A549 (cell line): ENCODE results near the gene OR7G3. TPM values are rescaled to one million over a fixed set of nuclear protein-coding genes. Genes with fewer than 3 reads are reported as not detected.

Experiments
- ATAC-seq, 2 experiments: fragments of 200-7000 bp in 1 of 2; fragments of >200 bp in 1 of 2; cut with Nextera tagmentation in 1 of 2; cut with Tn5 transposase in 1 of 2; 3 replicates each; pipeline versions ENCODE4 v1.8.0 to v1.9.1; 2018 to 2020; ENCODE audit warnings: mild to moderate bottlenecking in 1 of 2, moderate library complexity in 1 of 2
- CTCF ChIA-PET: fragments of 300-600 bp; sonication (Branson Sonifier 250); formaldehyde crosslinking; extraction: SDS; loops from one replicate; lab custom pipeline; 2021; ENCODE audit warnings: antibody characterized with exemption, inconsistent platforms; lab: Yijun Ruan, JAX
- POLR2A ChIA-PET: fragments of 350-600 bp; formaldehyde crosslinking; extraction: SDS; loops from one replicate; lab custom pipeline; 2021; ENCODE audit warnings: antibody characterized with exemption, inconsistent platforms; lab: Yijun Ruan, JAX
- DNase-seq, 2 experiments: peaks; one replicate each; pipeline versions ENCODE4 v3.0.0 to v3.0.0-alpha.2; 2011 to 2016; ENCODE audit warnings: low read depth in 1 of 2, low spot score in 1 of 2
- FAIRE-seq: peaks from 2 replicates; lab custom pipeline; 2011; peaks lifted over from hg19 to GRCh38; lab: Jason Lieb, UNC
- H3K27ac ChIP-seq, 2 experiments: fragments of >200 bp; sonication (Bioruptor Twin); formaldehyde crosslinking; 3 replicates each; pipeline ENCODE4 v1.5.1; 2016 to 2017
- H3K4me1 ChIP-seq: fragments of >200 bp; sonication (Bioruptor Twin); formaldehyde crosslinking; 3 replicates; pipeline ENCODE4 v1.6.1; 2016
- H3K4me2 ChIP-seq: fragments of >200 bp; sonication (Bioruptor Twin); formaldehyde crosslinking; 3 replicates; pipeline ENCODE4 v1.6.1; 2016
- H3K4me3 ChIP-seq: fragments of >200 bp; sonication (Bioruptor Twin); formaldehyde crosslinking; 3 replicates; pipeline ENCODE4 v1.5.1; 2016
- H3K9me3 ChIP-seq: fragments of >200 bp; sonication (Bioruptor Twin); formaldehyde crosslinking; 3 replicates; pipeline ENCODE4 v1.6.1; 2016
- CBX2 ChIP-seq: fragments of 200-600 bp; sonication (generic); IDR thresholded peaks from 2 replicates; pipeline ENCODE4 v1.6.1; 2016; ENCODE audit warnings: low read depth, mild to moderate bottlenecking, borderline replicate concordance
- CEBPB ChIP-seq, 2 experiments: fragments of >200 bp in 1 of 2; sonication (Bioruptor Twin) in 1 of 2; formaldehyde crosslinking in 1 of 2; IDR thresholded peaks; 2 replicates each; pipeline ENCODE4 v1.6.1; 2012 to 2016
- CHD4 ChIP-seq: fragments of 200-600 bp; sonication (generic); IDR thresholded peaks from 2 replicates; pipeline ENCODE4 v1.6.1; 2016; ENCODE audit warnings: antibody characterized with exemption, mild to moderate bottlenecking, borderline replicate concordance
- FOSL2 ChIP-seq, 2 experiments: fragments of 450-650 bp in 1 of 2; fragments of >200 bp in 1 of 2; sonication (Bioruptor Twin) in 1 of 2; formaldehyde crosslinking; IDR thresholded peaks; 2 replicates each; pipeline versions ENCODE4 v1.5.0 to v1.6.1; 2016 to 2020; ENCODE audit warnings: mild to moderate bottlenecking in 1 of 2, moderate library complexity in 1 of 2
- GATA3 ChIP-seq: IDR thresholded peaks from 2 replicates; pipeline ENCODE4 v1.6.1; 2012; ENCODE audit warnings: borderline replicate concordance
- HDAC2 ChIP-seq: fragments of 200-600 bp; sonication (generic); IDR thresholded peaks from 2 replicates; pipeline ENCODE4 v1.6.1; 2016
- HEYL ChIP-seq: fragments of 250-450 bp; sonication (Bioruptor Pico); IDR thresholded peaks from 2 replicates; pipeline ENCODE4 v1.8.0; 2021; ENCODE audit warnings: mild to moderate bottlenecking, moderate library complexity
- HOXB13 ChIP-seq: fragments of 250-450 bp; sonication (Bioruptor Pico); IDR thresholded peaks from 2 replicates; pipeline ENCODE4 v1.5.0; 2020; ENCODE audit warnings: low read depth, mild to moderate bottlenecking, moderate library complexity
- KDM1A ChIP-seq: fragments of 200-600 bp; sonication (generic); IDR thresholded peaks from 2 replicates; pipeline ENCODE4 v1.6.1; 2016; ENCODE audit warnings: low read depth, mild to moderate bottlenecking
- KDM5A ChIP-seq: fragments of 200-600 bp; sonication (generic); IDR thresholded peaks from 2 replicates; pipeline ENCODE4 v1.6.1; 2016; ENCODE audit warnings: antibody characterized with exemption, mild to moderate bottlenecking
- MAZ ChIP-seq: fragments of 150-350 bp; IDR thresholded peaks from 2 replicates; pipeline ENCODE4 v1.6.1; 2014; ENCODE audit warnings: antibody characterized with exemption, low read depth, low read length, borderline replicate concordance
- MYC ChIP-seq: IDR thresholded peaks from 2 replicates; pipeline ENCODE4 v1.6.1; 2012; ENCODE audit warnings: mild to moderate bottlenecking, inconsistent platforms, low read length, improper control_type of control experiment, borderline replicate concordance
- NFE2L2 ChIP-seq: fragments of 150-350 bp; conservative IDR thresholded peaks from 2 replicates; pipeline ENCODE4 v1.6.1; 2014; ENCODE audit warnings: low read length
- NPAS2 ChIP-seq: fragments of 250-450 bp; sonication (Bioruptor Pico); IDR thresholded peaks from 2 replicates; pipeline ENCODE4 v1.8.0; 2022; ENCODE audit warnings: mild to moderate bottlenecking, moderate library complexity, borderline replicate concordance
- POLR2A ChIP-seq: IDR thresholded peaks from 2 replicates; pipeline ENCODE4 v1.6.1; 2012; ENCODE audit warnings: mild to moderate bottlenecking, low read length
- RAD21 ChIP-seq, 2 experiments: fragments of >200 bp in 1 of 2; sonication (Bioruptor Twin) in 1 of 2; formaldehyde crosslinking in 1 of 2; IDR thresholded peaks in 1 of 2; conservative IDR thresholded peaks in 1 of 2; 2 replicates in 1 of 2; 3 replicates in 1 of 2; pipeline ENCODE4 v1.6.1; 2012 to 2018; ENCODE audit warnings: inconsistent platforms in 1 of 2
- RARB ChIP-seq: fragments of 250-450 bp; sonication (Bioruptor Pico); IDR thresholded peaks from 2 replicates; pipeline ENCODE4 v1.8.0; 2021; ENCODE audit warnings: mild to moderate bottlenecking, moderate library complexity
- RCOR1 ChIP-seq: fragments of 150-350 bp; IDR thresholded peaks from 2 replicates; pipeline ENCODE4 v1.6.1; 2014; ENCODE audit warnings: antibody characterized with exemption, low read length, low read depth
- RFX5 ChIP-seq: fragments of 450-650 bp; IDR thresholded peaks from 2 replicates; pipeline ENCODE4 v1.7.1; 2014; ENCODE audit warnings: antibody characterized with exemption, mild to moderate bottlenecking, moderate library complexity
- RNF2 ChIP-seq: fragments of 200-600 bp; sonication (generic); IDR thresholded peaks from 2 replicates; pipeline ENCODE4 v1.6.1; 2016; ENCODE audit warnings: low read depth, mild to moderate bottlenecking, antibody characterized with exemption, moderate library complexity, borderline replicate concordance
- TP53 ChIP-seq: fragments of 250-450 bp; sonication (Bioruptor Pico); IDR thresholded peaks from 2 replicates; pipeline ENCODE4 v1.5.0; 2021; ENCODE audit warnings: mild to moderate bottlenecking, moderate library complexity
- ZC3H11A ChIP-seq: fragments of 450-650 bp; IDR thresholded peaks from 2 replicates; pipeline ENCODE4 v1.6.1; 2014; ENCODE audit warnings: antibody characterized with exemption, mild to moderate bottlenecking
- ZNF302 ChIP-seq: fragments of 250-450 bp; sonication (Bioruptor Pico); IDR thresholded peaks from 2 replicates; pipeline ENCODE4 v1.9.0; 2021; ENCODE audit warnings: inconsistent platforms, mild to moderate bottlenecking, moderate library complexity
- ZSCAN20 ChIP-seq: fragments of 250-450 bp; sonication (Bioruptor Pico); IDR thresholded peaks from 2 replicates; pipeline ENCODE4 v1.8.0; 2022; ENCODE audit warnings: mild to moderate bottlenecking, moderate library complexity
- WGBS: methylation state at CpG from one replicate; pipeline ENCODE4 v1.1.6; 2017; ENCODE audit errors: missing lambda C conversion rate; 5-methylcytosine and 5-hydroxymethylcytosine counted together
- polyA plus RNA-seq, 4 experiments: library from polyadenylated mRNA; depleted of rRNA in 3 of 4; stranded (reverse); fragments of >200 nt; fragmentation: RNase III in 1 of 4; extraction: RNeasy Plus Mini Kit Qiagen cat#74134 plus additional on column Dnase treatment in 1 of 4; gene quantifications; 2 replicates in 3 of 4; 3 replicates in 1 of 4; pipeline ENCODE4 v1.2.3, GENCODE V29; 2011 to 2017
- TF ChIP-seq, protein P1 (sequence below): fragments of 150-350 bp; IDR thresholded peaks from 2 replicates; pipeline ENCODE4 v1.6.1; 2014; ENCODE audit warnings: low read depth, mild to moderate bottlenecking, low read length
- TF ChIP-seq, protein P2 (sequence below): IDR thresholded peaks from 2 replicates; pipeline ENCODE4 v1.6.1; 2012
- TF ChIP-seq, protein P3 (sequence below): fragments of 450-650 bp; IDR thresholded peaks from 2 replicates; pipeline ENCODE4 v1.6.1; 2014; ENCODE audit warnings: antibody characterized with exemption
- TF ChIP-seq, protein P4 (sequence below): fragments of 250-450 bp; sonication (Bioruptor Pico); IDR thresholded peaks from 2 replicates; pipeline ENCODE4 v1.5.0; 2020; ENCODE audit warnings: low read depth, mild to moderate bottlenecking, moderate library complexity

OR7G3 gene
- polyA plus RNA-seq, 2 of the 4 experiments (the other 2 are of a cell fraction), result not detected

DNA sequence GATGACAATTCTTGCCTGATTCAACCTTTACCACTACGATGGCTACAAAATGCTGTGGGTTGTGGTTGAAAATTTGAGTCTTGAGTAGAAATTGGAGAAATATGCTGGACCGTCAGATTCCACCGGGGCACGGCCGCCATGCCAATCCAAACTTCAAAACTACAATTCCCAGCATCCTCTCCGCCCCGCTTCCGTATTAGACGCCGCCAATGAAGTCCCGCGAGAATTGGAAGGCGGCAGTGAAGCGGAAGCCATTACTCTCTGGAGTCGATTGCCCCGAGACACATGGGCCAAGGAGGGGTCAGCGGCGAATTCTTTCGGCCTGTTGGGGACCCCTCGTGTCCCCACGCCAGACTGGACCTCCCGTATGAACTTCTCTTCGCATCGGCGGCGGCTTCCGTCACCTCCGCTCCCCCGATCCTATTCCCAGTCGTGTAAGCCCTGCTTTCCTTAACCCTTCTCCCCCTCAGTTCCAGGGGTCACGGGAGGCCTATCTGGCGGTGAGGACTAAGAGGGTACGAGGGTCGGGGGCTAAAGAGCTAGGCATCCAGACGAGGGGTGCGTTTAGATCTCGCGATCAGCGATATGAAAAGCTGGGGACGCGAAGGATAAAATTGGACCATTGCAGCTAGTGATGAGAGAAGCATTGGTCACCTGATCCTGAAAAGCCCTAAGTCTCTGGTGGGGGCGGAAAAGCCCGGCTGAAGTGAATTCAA, 13.6 kb upstream of the OR7G3 start, which contains the start of gene ZNF317 (continued):
- TF ChIP-seq HEYL (CRISPR knock-in tag) (no peak), TP53 (CRISPR knock-in tag) (no peak), MAZ (no peak), CHD4 (no peak), GATA3 (peak; percentile 45; the same call in 1 of the 2 replicates), ZNF302 (CRISPR knock-in tag) (no peak), HOXB13 (CRISPR knock-in tag) (no peak), RFX5 (no peak), CBX2 (no peak), POLR2A (peak; percentile 56), HDAC2 (no peak), NFE2L2 (no peak), RNF2 (no peak), NPAS2 (no peak), RAD21 (conservative IDR thresholded peaks at IDR 0.05 in 1 of 2, IDR thresholded peaks at IDR 0.05 in 1 of 2) (no peak), KDM5A (peak; percentile 27; the same call in 1 of the 2 replicates), ZSCAN20 (no peak)
- TF ChIP-seq, protein P1, sequence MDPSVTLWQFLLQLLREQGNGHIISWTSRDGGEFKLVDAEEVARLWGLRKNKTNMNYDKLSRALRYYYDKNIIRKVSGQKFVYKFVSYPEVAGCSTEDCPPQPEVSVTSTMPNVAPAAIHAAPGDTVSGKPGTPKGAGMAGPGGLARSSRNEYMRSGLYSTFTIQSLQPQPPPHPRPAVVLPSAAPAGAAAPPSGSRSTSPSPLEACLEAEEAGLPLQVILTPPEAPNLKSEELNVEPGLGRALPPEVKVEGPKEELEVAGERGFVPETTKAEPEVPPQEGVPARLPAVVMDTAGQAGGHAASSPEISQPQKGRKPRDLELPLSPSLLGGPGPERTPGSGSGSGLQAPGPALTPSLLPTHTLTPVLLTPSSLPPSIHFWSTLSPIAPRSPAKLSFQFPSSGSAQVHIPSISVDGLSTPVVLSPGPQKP, result no peak
- TF ChIP-seq, protein P2, sequence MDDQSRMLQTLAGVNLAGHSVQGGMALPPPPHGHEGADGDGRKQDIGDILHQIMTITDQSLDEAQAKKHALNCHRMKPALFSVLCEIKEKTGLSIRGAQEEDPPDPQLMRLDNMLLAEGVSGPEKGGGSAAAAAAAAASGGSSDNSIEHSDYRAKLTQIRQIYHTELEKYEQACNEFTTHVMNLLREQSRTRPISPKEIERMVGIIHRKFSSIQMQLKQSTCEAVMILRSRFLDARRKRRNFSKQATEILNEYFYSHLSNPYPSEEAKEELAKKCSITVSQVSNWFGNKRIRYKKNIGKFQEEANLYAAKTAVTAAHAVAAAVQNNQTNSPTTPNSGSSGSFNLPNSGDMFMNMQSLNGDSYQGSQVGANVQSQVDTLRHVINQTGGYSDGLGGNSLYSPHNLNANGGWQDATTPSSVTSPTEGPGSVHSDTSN, result no peak
- TF ChIP-seq, protein P3, sequence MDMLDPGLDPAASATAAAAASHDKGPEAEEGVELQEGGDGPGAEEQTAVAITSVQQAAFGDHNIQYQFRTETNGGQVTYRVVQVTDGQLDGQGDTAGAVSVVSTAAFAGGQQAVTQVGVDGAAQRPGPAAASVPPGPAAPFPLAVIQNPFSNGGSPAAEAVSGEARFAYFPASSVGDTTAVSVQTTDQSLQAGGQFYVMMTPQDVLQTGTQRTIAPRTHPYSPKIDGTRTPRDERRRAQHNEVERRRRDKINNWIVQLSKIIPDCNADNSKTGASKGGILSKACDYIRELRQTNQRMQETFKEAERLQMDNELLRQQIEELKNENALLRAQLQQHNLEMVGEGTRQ, result 0 out of 2 replicates have a peak, but pooled peaks have one; percentile 20
- TF ChIP-seq, protein P4, sequence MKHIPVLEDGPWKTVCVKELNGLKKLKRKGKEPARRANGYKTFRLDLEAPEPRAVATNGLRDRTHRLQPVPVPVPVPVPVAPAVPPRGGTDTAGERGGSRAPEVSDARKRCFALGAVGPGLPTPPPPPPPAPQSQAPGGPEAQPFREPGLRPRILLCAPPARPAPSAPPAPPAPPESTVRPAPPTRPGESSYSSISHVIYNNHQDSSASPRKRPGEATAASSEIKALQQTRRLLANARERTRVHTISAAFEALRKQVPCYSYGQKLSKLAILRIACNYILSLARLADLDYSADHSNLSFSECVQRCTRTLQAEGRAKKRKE, result no peak

DNA sequence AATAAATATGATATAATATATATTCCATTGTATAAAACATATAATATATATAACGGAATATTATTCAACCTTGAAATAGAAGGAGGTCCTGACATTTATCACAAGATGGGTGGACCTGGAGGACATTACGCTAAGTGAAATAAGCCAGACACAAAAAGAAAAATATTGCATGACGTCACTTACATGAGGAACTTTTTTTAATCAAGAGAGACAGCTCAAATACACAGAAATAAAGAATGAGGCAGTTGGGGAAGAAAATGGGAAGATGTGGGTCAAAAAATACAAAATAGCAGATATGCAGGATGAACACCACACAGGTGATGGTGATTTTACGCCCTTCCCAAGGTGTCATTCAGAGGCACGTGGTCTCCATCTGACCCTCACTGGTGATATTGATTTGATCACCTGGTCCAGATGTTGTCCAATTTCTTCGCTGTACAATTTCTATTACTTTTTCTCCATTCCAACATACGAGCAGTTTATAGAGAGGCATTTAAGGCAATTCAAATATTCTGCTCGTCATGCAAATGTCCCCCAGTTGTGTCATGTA, 12.9 kb upstream of the OR7G3 start:
- WGBS, result 27% methylated on average over 8 of the region's 8 CpGs
- Histone ChIP-seq H3K27ac (peak overlapping the region; percentile 90 to 93), H3K4me1 (no peaks in the 10 kb centered on the region), H3K4me2 (peak overlapping the region; percentile 65), H3K9me3 (peaks cover 35% of the 10 kb centered on the region), H3K4me3 (peak overlapping the region; percentile 86)
- no peak for FAIRE-seq
- ChIA-PET CTCF (no interaction called here), POLR2A (no interaction called here)
- ATAC-seq, result peak; percentile 20 to 37; a peak in 3 of 6 replicates
- TF ChIP-seq TP53 (CRISPR knock-in tag) (no peak), CEBPB (IDR thresholded peaks at IDR 0.05) (no peak), FOSL2 (IDR thresholded peaks at IDR 0.05) (no peak), FOSL2 (CRISPR knock-in tag; IDR thresholded peaks at IDR 0.05) (no peak), HDAC2 (no peak), MYC (no peak), ZC3H11A (no peak), MAZ (no peak), RCOR1 (no peak), RARB (CRISPR knock-in tag) (no peak), CHD4 (no peak), ZSCAN20 (no peak), RAD21 (conservative IDR thresholded peaks at IDR 0.05 in 1 of 2, IDR thresholded peaks at IDR 0.05 in 1 of 2) (no peak), KDM1A (no peak)
- TF ChIP-seq, protein P3, result no peak
- TF ChIP-seq, protein P4, result no peak
- DNase-seq, result no peak
